H9 (cell line): ENCODE results near the gene QPRT. TPM values are rescaled to one million over a fixed set of nuclear protein-coding genes. Genes with fewer than 3 reads are reported as not detected.

ENCODE experiments used
- DNase-seq: peaks from one replicate; pipeline ENCODE4 v3.0.0-alpha.2; 2017
- H2AFZ ChIP-seq: one replicate; pipeline ENCODE4 v1.6.1; 2013; ENCODE audit warnings: mild to moderate bottlenecking, low read length, control low read depth, moderate library complexity
- H2AK5ac ChIP-seq: 2 replicates; pipeline ENCODE4 v1.6.1; 2013; ENCODE audit warnings: low read length, control low read depth, mixed read lengths; ENCODE audit not compliant: insufficient read length
- H2BK120ac ChIP-seq: one replicate; pipeline ENCODE4 v1.6.1; 2013; ENCODE audit warnings: low read depth, mild to moderate bottlenecking, low read length, control low read depth, inconsistent platforms; ENCODE audit not compliant: poor library complexity, severe bottlenecking
- H2BK12ac ChIP-seq: 2 replicates; pipeline ENCODE4 v1.6.1; 2013; ENCODE audit warnings: low read length, control low read depth, mixed read lengths, low read depth; ENCODE audit not compliant: insufficient read length
- H2BK15ac ChIP-seq: 2 replicates; pipeline ENCODE4 v1.6.1; 2013; ENCODE audit warnings: low read depth, low read length, control low read depth
- H2BK20ac ChIP-seq: one replicate; pipeline ENCODE4 v1.6.1; 2013; ENCODE audit warnings: low read depth, mild to moderate bottlenecking, low read length, control low read depth, inconsistent platforms; ENCODE audit not compliant: poor library complexity, severe bottlenecking
- H2BK5ac ChIP-seq: 2 replicates; pipeline ENCODE4 v1.6.1; 2013; ENCODE audit warnings: low read length, control low read depth, mixed read lengths; ENCODE audit not compliant: insufficient read length
- H3K14ac ChIP-seq: 2 replicates; pipeline ENCODE4 v1.6.1; 2013; ENCODE audit warnings: low read length, control low read depth; ENCODE audit not compliant: insufficient read depth
- H3K18ac ChIP-seq: 2 replicates; pipeline ENCODE4 v1.6.1; 2013; ENCODE audit warnings: low read depth, mild to moderate bottlenecking, mixed read lengths, low read length, control low read depth; ENCODE audit not compliant: insufficient read length
- H3K23ac ChIP-seq: 2 replicates; pipeline ENCODE4 v1.6.1; 2013; ENCODE audit warnings: low read length, control low read depth, mixed read lengths, low read depth; ENCODE audit not compliant: insufficient read length
- H3K23me2 ChIP-seq: 2 replicates; pipeline ENCODE4 v1.6.1; 2013; ENCODE audit warnings: low read depth, mild to moderate bottlenecking, mixed read lengths, low read length, control low read depth; ENCODE audit not compliant: insufficient read length, poor library complexity, severe bottlenecking
- H3K27ac ChIP-seq: 2 replicates; pipeline ENCODE4 v1.5.1; 2013; ENCODE audit warnings: low read length, control low read depth, mixed read lengths, low read depth; ENCODE audit not compliant: insufficient read length
- H3K27me3 ChIP-seq: 2 replicates; pipeline ENCODE4 v1.6.1; 2013; ENCODE audit warnings: low read length, control low read depth, inconsistent platforms; ENCODE audit not compliant: insufficient read depth
- H3K4ac ChIP-seq: 2 replicates; pipeline ENCODE4 v1.6.1; 2013; ENCODE audit warnings: low read depth, mild to moderate bottlenecking, control low read depth, inconsistent platforms, low read length, moderate library complexity
- H3K4me1 ChIP-seq: 2 replicates; pipeline ENCODE4 v1.6.1; 2013; ENCODE audit warnings: low read length, control low read depth, inconsistent platforms; ENCODE audit not compliant: insufficient read depth
- H3K4me2 ChIP-seq: 2 replicates; pipeline ENCODE4 v1.6.1; 2013; ENCODE audit warnings: low read length, control low read depth, mixed read lengths; ENCODE audit not compliant: insufficient read length, insufficient read depth
- H3K56ac ChIP-seq: 2 replicates; pipeline ENCODE4 v1.6.1; 2013; ENCODE audit warnings: low read depth, mild to moderate bottlenecking, mixed read lengths, low read length, control low read depth; ENCODE audit not compliant: insufficient read length
- H3K79me1 ChIP-seq: 2 replicates; pipeline ENCODE4 v1.6.1; 2013; ENCODE audit warnings: low read depth, mild to moderate bottlenecking, moderate library complexity, low read length, control low read depth, inconsistent platforms; ENCODE audit not compliant: insufficient read depth, poor library complexity, severe bottlenecking
- H3K79me2 ChIP-seq: 2 replicates; pipeline ENCODE4 v1.6.1; 2013; ENCODE audit warnings: low read length, control low read depth, inconsistent platforms; ENCODE audit not compliant: insufficient read depth
- H3K9ac ChIP-seq: 2 replicates; pipeline ENCODE4 v1.6.1; 2013; ENCODE audit warnings: low read length, control low read depth, mixed read lengths; ENCODE audit not compliant: insufficient read length; ENCODE audit errors: extremely low read depth
- H3K9me3 ChIP-seq: one replicate; pipeline ENCODE4 v1.6.1; 2013; ENCODE audit warnings: low read depth, low read length, inconsistent platforms; ENCODE audit not compliant: control insufficient read depth
- H3T11ph ChIP-seq: one replicate; pipeline ENCODE4 v1.6.1; 2013; ENCODE audit warnings: mild to moderate bottlenecking, low read length, control low read depth, inconsistent platforms
- H4K20me1 ChIP-seq: one replicate; pipeline ENCODE4 v1.6.1; 2013; ENCODE audit not compliant: control insufficient read depth, insufficient read length, insufficient read depth
- H4K5ac ChIP-seq: 2 replicates; pipeline ENCODE4 v1.6.1; 2013; ENCODE audit warnings: low read depth, mild to moderate bottlenecking, mixed read lengths, low read length, control low read depth; ENCODE audit not compliant: insufficient read length
- H4K8ac ChIP-seq: replicated peaks from 2 replicates; pipeline ENCODE4 v1.6.1; 2013; ENCODE audit warnings: low read length, control low read depth, mixed read lengths, low read depth; ENCODE audit not compliant: insufficient read length
- H4K91ac ChIP-seq: 2 replicates; pipeline ENCODE4 v1.6.1; 2013; ENCODE audit warnings: low read depth, mild to moderate bottlenecking, moderate library complexity, mixed read lengths, low read length, control low read depth; ENCODE audit not compliant: insufficient read length
- H3K27ac Mint-ChIP-seq, 3 experiments: 2 replicates in 2 of 3; 3 replicates in 1 of 3; pipeline ENCODE4 v1.8.0; 2020 to 2021; ENCODE audit warnings: mixed read lengths in 3 of 3, mild to moderate bottlenecking in 1 of 3, moderate library complexity in 1 of 3
- H3K27me3 Mint-ChIP-seq: 2 replicates; pipeline ENCODE4 v1.8.0; 2021; ENCODE audit warnings: low read depth, mild to moderate bottlenecking, moderate library complexity, mixed read lengths
- H3K36me3 Mint-ChIP-seq, 3 experiments: 2 replicates in 2 of 3; 3 replicates in 1 of 3; pipeline ENCODE4 v1.8.0; 2020 to 2021; ENCODE audit warnings: low read depth in 3 of 3, mixed read lengths in 3 of 3; ENCODE audit not compliant: insufficient read depth in 1 of 3
- H3K4me1 Mint-ChIP-seq, 2 experiments: 2 replicates each; pipeline ENCODE4 v1.8.0; 2020; ENCODE audit warnings: mixed read lengths in 2 of 2
- H3K4me3 Mint-ChIP-seq, 2 experiments: 2 replicates in 1 of 2; 3 replicates in 1 of 2; pipeline ENCODE4 v1.8.0; 2020 to 2021; ENCODE audit warnings: mild to moderate bottlenecking in 2 of 2, mixed read lengths in 2 of 2, moderate library complexity in 1 of 2
- H3K9me3 Mint-ChIP-seq, 2 experiments: 2 replicates in 1 of 2; 3 replicates in 1 of 2; pipeline ENCODE4 v1.8.0; 2020; ENCODE audit warnings: mild to moderate bottlenecking in 2 of 2, mixed read lengths in 2 of 2, moderate library complexity in 1 of 2
- WGBS: extraction: QIAGEN DNeasy Blood & Tissue Kit; methylation state at CpG from one replicate; pipeline ENCODE4 v1.1.7; 2013; ENCODE audit warnings: missing lambda C conversion rate, low lambda C conversion rate, mixed read lengths; ENCODE audit not compliant: insufficient read length; ENCODE audit errors: extremely low coverage; 5-methylcytosine and 5-hydroxymethylcytosine counted together
- total RNA-seq: library from RNA; stranded (reverse); gene quantifications from 2 replicates; pipeline ENCODE4 v1.2.1, GENCODE V29; 2021
- TF ChIP-seq, protein P1 (sequence below): fragments of 200-600 bp; sonication (generic); conservative IDR thresholded peaks from 3 replicates; pipeline ENCODE4 v1.8.0; 2021; ENCODE audit warnings: antibody characterized with exemption, mild to moderate bottlenecking

QPRT gene
- total RNA-seq, 1 experiment from 2014 or later = 107 TPM

DNA sequence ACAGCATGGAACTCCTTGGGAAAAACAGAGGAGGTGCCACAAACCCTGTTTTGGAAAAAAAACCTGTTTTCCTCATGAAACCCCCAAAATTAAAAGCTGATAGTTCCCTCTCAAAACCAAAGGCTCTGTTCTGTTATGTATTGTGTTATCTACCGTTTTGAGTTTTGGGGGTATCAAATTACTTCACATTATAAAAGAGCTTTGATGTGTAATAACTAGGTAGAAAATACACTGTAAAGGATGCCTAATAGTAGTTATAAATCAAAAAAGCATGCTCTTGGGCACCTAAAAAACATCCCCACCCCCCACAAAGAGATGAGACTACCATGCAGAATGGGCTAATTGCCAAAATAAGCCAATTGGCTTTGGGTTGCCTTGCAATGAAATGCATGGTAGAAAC is 36.0 kb downstream of the QPRT start:
- H3K14ac ChIP-seq = no peak overlapping the region

More for the DNA sequence above, 36.0 kb downstream of the QPRT start:
- Histone ChIP-seq H4K20me1 (no peaks in the 10 kb centered on the region), H3K79me2 (peaks cover 14% of the 10 kb centered on the region; the same call in 1 of the 2 replicates), H3K79me1 (peaks cover 5% of the 10 kb centered on the region), H2AFZ (no peak overlapping the region), H3K18ac (no peak overlapping the region), H3K23me2 (peaks cover 9% of the 10 kb centered on the region), H3K4ac (no peak overlapping the region), H3K4me2 (no peak overlapping the region), H3K27me3 (no peaks in the 10 kb centered on the region), H3K4me1 (peaks cover 3% of the 10 kb centered on the region; the same call in 1 of the 2 replicates), H2BK20ac (no peak overlapping the region), H3K56ac (no peak overlapping the region), H2BK120ac (no peak overlapping the region), H3K23ac (no peak overlapping the region), H2BK12ac (no peak overlapping the region), H4K5ac (no peak overlapping the region), H2AK5ac (no peak overlapping the region), H3K27ac (no peak overlapping the region), H3T11ph (no peak overlapping the region), H4K8ac (no peak overlapping the region), H3K9ac (no peak overlapping the region), H2BK5ac (no peak overlapping the region), H4K91ac (no peak overlapping the region), H2BK15ac (no peak overlapping the region), H3K9me3 (no peaks in the 10 kb centered on the region)
- TF ChIP-seq, protein P1, sequence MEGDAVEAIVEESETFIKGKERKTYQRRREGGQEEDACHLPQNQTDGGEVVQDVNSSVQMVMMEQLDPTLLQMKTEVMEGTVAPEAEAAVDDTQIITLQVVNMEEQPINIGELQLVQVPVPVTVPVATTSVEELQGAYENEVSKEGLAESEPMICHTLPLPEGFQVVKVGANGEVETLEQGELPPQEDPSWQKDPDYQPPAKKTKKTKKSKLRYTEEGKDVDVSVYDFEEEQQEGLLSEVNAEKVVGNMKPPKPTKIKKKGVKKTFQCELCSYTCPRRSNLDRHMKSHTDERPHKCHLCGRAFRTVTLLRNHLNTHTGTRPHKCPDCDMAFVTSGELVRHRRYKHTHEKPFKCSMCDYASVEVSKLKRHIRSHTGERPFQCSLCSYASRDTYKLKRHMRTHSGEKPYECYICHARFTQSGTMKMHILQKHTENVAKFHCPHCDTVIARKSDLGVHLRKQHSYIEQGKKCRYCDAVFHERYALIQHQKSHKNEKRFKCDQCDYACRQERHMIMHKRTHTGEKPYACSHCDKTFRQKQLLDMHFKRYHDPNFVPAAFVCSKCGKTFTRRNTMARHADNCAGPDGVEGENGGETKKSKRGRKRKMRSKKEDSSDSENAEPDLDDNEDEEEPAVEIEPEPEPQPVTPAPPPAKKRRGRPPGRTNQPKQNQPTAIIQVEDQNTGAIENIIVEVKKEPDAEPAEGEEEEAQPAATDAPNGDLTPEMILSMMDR = no peak
- H3K4me3 Mint-ChIP-seq = no peak overlapping the region; a peak in 1 of 5 replicates
- peaks cover 43 to 47% of the 10 kb centered on the region in 2 experiments for H3K4me1 Mint-ChIP-seq
- H3K27me3 Mint-ChIP-seq = no peaks in the 10 kb centered on the region
- no peak for DNase-seq
- H3K27ac Mint-ChIP-seq = peak overlapping the region in 1 of 3 experiments; percentile 25; a peak in 1 of 7 replicates
- H3K36me3 Mint-ChIP-seq = peaks cover 57 to 80% (median 61%) of the 10 kb centered on the region in 3 experiments
- no CpG with 5 or more reads among the region's 1 CpG for WGBS
- peaks cover 0 to 4% of the 10 kb centered on the region in 2 experiments; a peak in 1 of 5 replicates for H3K9me3 Mint-ChIP-seq
